HepG2 (cell line): ENCODE data around the gene CYP11A1. TPM values are rescaled to one million over a fixed set of nuclear protein-coding genes. Genes with fewer than 3 reads are reported as not detected.

Experiments
- CSRNP2 ChIP-seq: sonication (generic); formaldehyde crosslinking; conservative IDR thresholded peaks from 2 replicates; pipeline ENCODE4 v1.8.0; 2022; ENCODE audit warnings: low read depth, missing genetic modification reagents
- DDIT3 ChIP-seq: sonication (generic); formaldehyde crosslinking; IDR thresholded peaks from 2 replicates; pipeline ENCODE4 v1.4.0; 2020; ENCODE audit warnings: mild to moderate bottlenecking, missing genetic modification reagents
- ELF3 ChIP-seq: IDR thresholded peaks from 2 replicates; pipeline ENCODE4 v1.6.1; 2016; ENCODE audit warnings: missing genetic modification reagents, missing compliant biosample characterization
- HIVEP1 ChIP-seq: sonication (generic); formaldehyde crosslinking; IDR thresholded peaks from 2 replicates; pipeline ENCODE4 v1.4.0; 2020; ENCODE audit warnings: mild to moderate bottlenecking, missing genetic modification reagents
- HOXD1 ChIP-seq: sonication (generic); formaldehyde crosslinking; IDR thresholded peaks from 2 replicates; pipeline ENCODE4 v1.5.0; 2020; ENCODE audit warnings: missing genetic modification reagents
- MXD3 ChIP-seq: IDR thresholded peaks from 2 replicates; pipeline ENCODE4 v1.6.1; 2016; ENCODE audit warnings: mild to moderate bottlenecking, missing biosample characterization, missing genetic modification reagents
- MYC ChIP-seq: sonication (generic); formaldehyde crosslinking; IDR thresholded peaks from 2 replicates; pipeline ENCODE4 v1.9.0; 2021; ENCODE audit warnings: missing genetic modification reagents, borderline replicate concordance
- NAIF1 ChIP-seq: sonication (generic); formaldehyde crosslinking; IDR thresholded peaks from 2 replicates; pipeline ENCODE4 v1.5.0; 2020; ENCODE audit warnings: mild to moderate bottlenecking, missing genetic modification reagents, borderline replicate concordance
- POLR2AphosphoS5 ChIP-seq: IDR thresholded peaks from 2 replicates; pipeline ENCODE4 v1.6.1; 2012; ENCODE audit warnings: low read depth, low read length
- RXRA ChIP-seq: sonication (generic); formaldehyde crosslinking; IDR thresholded peaks from 2 replicates; pipeline ENCODE4 v1.5.1; 2020; ENCODE audit warnings: missing genetic modification reagents
- TFDP1 ChIP-seq: IDR thresholded peaks from 2 replicates; pipeline ENCODE4 v1.6.1; 2016; ENCODE audit warnings: missing compliant biosample characterization, missing genetic modification reagents, borderline replicate concordance
- ZNF326 ChIP-seq: sonication (generic); formaldehyde crosslinking; IDR thresholded peaks from 2 replicates; pipeline ENCODE4 v1.4.0; 2020; ENCODE audit warnings: missing genetic modification reagents, borderline replicate concordance
- ZNF512B ChIP-seq: sonication (generic); formaldehyde crosslinking; IDR thresholded peaks from 2 replicates; pipeline ENCODE4 v1.5.1; 2020; ENCODE audit warnings: missing genetic modification reagents, mild to moderate bottlenecking, borderline replicate concordance
- ZNF549 ChIP-seq: sonication (generic); formaldehyde crosslinking; IDR thresholded peaks from 2 replicates; pipeline ENCODE4 v1.5.0; 2020; ENCODE audit warnings: missing genetic modification reagents
- ZNF614 ChIP-seq: IDR thresholded peaks from 2 replicates; pipeline ENCODE4 v1.6.1; 2018; ENCODE audit warnings: missing biosample characterization, missing genetic modification reagents, inconsistent platforms, borderline replicate concordance
- ZNF713 ChIP-seq: sonication (generic); formaldehyde crosslinking; IDR thresholded peaks from 2 replicates; pipeline ENCODE4 v1.4.0; 2020; ENCODE audit warnings: mild to moderate bottlenecking, missing genetic modification reagents
- ZNF891 ChIP-seq: sonication (generic); formaldehyde crosslinking; IDR thresholded peaks from 2 replicates; pipeline ENCODE4 v1.5.0; 2020; ENCODE audit warnings: mild to moderate bottlenecking, missing genetic modification reagents
- polyA plus RNA-seq, 8 experiments: library from polyadenylated mRNA; depleted of rRNA in 3 of 8; stranded (reverse) in 7 of 8; unstranded in 1 of 8; fragments of >200 nt; fragmentation: Illumina TruSeq in 4 of 8; extraction: Trizol in 4 of 8; gene quantifications; 2 replicates each; pipeline versions ENCODE4 v1.2.1 to v1.2.3, GENCODE V29; 2011 to 2016; ENCODE audit warnings: low read depth in 4 of 8, missing spikeins in 1 of 8, mixed read lengths in 1 of 8; ENCODE audit not compliant: insufficient read depth in 1 of 8
- total RNA-seq, 5 experiments: library from RNA; depleted of rRNA; stranded (reverse); fragments of >200 nt; fragmentation: Illumina TruSeq; extraction: Trizol; gene quantifications; 2 replicates each; pipeline ENCODE4 v1.2.3, GENCODE V29; 2016; ENCODE audit warnings: low read depth in 1 of 5
- TF ChIP-seq, protein P1 (sequence below): IDR thresholded peaks from 2 replicates; pipeline ENCODE4 v1.6.1; 2016; ENCODE audit warnings: low read depth, borderline replicate concordance
- TF ChIP-seq, protein P2 (sequence below): sonication (generic); formaldehyde crosslinking; IDR thresholded peaks from 2 replicates; pipeline ENCODE4 v1.5.0; 2020; ENCODE audit warnings: missing genetic modification reagents

CYP11A1 gene
- total and polyA plus RNA-seq, 2 of the 13 experiments (the other 11 are each of a cell fraction or from before 2014, with no cell fraction given): 0.66 to 0.92 TPM

GRCh38 chr15:74373731-74374647 lies 6.5 kb upstream of the CYP11A1 start (continued):
- TF ChIP-seq ZNF326 (CRISPR knock-in tag) (no peak), MYC (CRISPR knock-in tag) (peak; percentile 63), ZNF713 (CRISPR knock-in tag) (no peak), ZNF614 (CRISPR knock-in tag) (0 out of 2 replicates have a peak, but pooled peaks have one; percentile 45), POLR2AphosphoS5 (0 out of 2 replicates have a peak, but pooled peaks have one; percentile 27), HOXD1 (CRISPR knock-in tag) (no peak), HIVEP1 (CRISPR knock-in tag) (no peak), ZNF891 (peak; percentile 64), ZNF549 (no peak), ELF3 (CRISPR knock-in tag) (0 out of 2 replicates have a peak, but pooled peaks have one; percentile 13), CSRNP2 (CRISPR knock-in tag) (no peak), TFDP1 (CRISPR knock-in tag) (peak; percentile 78; the same call in 1 of the 2 replicates), MXD3 (CRISPR knock-in tag) (peak; percentile 71; the same call in 1 of the 2 replicates), ZNF512B (no peak), NAIF1 (CRISPR knock-in tag) (no peak), DDIT3 (CRISPR knock-in tag) (no peak), RXRA (CRISPR knock-in tag) (peak; percentile 43; the same call in 1 of the 2 replicates)
- TF ChIP-seq, protein P1, sequence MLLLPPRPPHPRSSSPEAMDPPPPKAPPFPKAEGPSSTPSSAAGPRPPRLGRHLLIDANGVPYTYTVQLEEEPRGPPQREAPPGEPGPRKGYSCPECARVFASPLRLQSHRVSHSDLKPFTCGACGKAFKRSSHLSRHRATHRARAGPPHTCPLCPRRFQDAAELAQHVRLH (CRISPR knock-in tag): no peak
- TF ChIP-seq, protein P2, sequence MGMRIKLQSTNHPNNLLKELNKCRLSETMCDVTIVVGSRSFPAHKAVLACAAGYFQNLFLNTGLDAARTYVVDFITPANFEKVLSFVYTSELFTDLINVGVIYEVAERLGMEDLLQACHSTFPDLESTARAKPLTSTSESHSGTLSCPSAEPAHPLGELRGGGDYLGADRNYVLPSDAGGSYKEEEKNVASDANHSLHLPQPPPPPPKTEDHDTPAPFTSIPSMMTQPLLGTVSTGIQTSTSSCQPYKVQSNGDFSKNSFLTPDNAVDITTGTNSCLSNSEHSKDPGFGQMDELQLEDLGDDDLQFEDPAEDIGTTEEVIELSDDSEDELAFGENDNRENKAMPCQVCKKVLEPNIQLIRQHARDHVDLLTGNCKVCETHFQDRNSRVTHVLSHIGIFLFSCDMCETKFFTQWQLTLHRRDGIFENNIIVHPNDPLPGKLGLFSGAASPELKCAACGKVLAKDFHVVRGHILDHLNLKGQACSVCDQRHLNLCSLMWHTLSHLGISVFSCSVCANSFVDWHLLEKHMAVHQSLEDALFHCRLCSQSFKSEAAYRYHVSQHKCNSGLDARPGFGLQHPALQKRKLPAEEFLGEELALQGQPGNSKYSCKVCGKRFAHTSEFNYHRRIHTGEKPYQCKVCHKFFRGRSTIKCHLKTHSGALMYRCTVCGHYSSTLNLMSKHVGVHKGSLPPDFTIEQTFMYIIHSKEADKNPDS (CRISPR knock-in tag): peak; percentile 77; the same call in 1 of the 2 replicates
